K562 treated with DMSO at 1 percent for 24 hours (cell line): ENCODE data around the gene MON1A. TPM values are rescaled to one million over a fixed set of nuclear protein-coding genes. Genes with fewer than 3 reads are reported as not detected.

Experiments used
- total RNA-seq: library from RNA; unstranded; fragments of 300-600 nt; gene quantifications from 2 replicates; pipeline ENCODE4 v1.2.3, GENCODE V29; 2022; ENCODE audit warnings: low read depth; ENCODE audit not compliant: insufficient read depth

Gene MON1A, protein sequence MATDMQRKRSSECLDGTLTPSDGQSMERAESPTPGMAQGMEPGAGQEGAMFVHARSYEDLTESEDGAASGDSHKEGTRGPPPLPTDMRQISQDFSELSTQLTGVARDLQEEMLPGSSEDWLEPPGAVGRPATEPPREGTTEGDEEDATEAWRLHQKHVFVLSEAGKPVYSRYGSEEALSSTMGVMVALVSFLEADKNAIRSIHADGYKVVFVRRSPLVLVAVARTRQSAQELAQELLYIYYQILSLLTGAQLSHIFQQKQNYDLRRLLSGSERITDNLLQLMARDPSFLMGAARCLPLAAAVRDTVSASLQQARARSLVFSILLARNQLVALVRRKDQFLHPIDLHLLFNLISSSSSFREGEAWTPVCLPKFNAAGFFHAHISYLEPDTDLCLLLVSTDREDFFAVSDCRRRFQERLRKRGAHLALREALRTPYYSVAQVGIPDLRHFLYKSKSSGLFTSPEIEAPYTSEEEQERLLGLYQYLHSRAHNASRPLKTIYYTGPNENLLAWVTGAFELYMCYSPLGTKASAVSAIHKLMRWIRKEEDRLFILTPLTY
- total RNA-seq, result 14.4 and 14.5 TPM in 2 replicates

DNA sequence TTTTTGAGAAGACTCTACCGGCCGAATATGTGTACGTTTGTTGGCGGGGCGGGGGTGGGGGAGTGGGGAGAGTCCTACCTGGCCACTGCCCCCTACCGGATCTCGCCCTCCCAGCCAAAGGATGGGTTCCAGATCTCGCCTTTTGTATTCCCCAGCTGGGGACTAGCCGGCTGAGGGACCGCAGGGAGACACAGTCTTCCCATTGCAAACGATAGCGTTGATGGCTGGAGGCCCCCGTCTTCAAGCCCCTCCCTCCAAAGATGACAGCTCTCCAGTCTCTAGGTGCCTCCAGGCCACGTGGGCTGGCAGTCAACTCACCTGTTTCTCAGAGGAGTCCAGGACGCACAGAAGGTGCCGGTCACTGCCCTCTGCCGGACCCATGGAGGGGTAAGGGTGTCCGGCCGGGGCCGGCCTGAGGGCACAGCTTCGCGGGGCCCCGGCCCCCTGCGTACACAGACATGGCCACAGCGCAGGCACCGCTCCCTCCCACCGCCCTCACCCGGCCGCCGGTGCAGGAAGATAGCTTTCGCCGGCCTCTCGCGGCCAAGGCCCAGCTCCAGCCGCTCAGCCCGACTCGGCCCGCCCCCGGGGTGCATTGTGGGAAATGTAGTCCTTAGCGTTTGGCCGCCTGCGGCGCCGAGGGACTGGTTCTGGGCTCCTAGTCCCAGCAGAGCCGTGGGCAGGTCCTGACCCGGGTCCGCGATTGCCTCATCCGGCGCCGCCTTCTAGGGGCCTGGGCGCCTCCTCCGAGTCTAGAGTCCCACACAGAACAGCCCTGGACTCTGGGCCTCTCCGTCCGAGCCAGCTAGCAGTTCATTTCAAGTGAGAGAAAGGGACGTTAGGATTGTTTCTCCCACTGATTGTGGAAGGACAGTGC, at the start of gene MON1A:
Gene MON1A, minus strand, starts transcription at position 521 of the 877 bp plus-strand sequence. CDS start 16,465 bp downstream, outside the sequence.

GRCh38 chr3:49939858-49940666, 10.5 kb upstream of the MON1A start, which contains the start of gene RBM6:
RBM6 (plus strand) TSS chr3:49940150; CDS start chr3:49962642, 22,492 bp downstream.

DNA sequence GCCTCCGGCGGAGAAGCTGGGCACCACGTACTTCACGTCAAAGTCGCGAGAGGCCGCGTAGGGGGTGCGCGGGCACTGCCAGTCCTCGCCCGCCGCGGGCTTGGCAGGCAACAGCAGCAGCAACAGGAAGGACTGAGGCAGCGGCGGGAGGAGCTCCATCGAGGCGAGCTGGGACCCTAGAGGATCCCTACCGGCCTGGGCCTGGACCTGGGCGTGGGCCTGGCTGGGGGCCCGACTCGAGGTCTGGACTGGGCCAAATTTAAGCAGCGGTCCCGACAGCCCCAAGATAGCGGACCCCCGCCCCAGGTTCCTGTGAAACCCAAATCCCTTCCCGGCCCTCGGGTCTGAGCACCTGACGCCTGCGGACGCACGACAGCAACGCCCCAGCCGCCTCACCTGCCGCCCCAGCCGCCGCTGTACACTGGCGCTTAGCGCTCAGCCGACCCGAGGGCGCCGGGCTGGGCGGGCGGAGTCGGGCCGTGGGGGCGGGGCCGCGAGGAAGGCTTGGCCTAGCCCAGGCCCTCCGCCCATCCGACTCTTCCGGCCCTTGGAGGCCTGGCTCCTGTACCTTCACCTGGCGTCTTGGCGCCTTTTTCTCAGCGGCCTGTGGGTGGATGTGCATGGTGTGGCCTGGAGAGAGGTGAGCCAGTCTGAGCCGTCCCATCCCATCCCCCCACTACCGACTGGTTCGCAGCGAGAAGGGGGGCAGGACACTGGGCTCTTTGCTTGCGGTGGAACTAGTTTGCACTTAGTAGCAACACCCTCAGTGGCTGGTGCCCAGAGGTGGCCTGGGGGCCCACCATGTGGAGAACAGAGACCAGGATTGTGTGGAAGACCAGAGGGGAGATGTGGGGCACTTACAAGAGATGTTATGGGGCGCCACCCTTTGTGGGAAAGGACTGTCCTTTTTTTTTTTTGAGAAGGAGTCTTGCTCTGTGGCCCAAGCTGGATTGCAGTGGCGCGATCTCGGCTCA, 25.9 kb downstream of the MON1A start, which contains the start of gene MST1R:
Gene MST1R, minus strand, starts transcription at position 423 of the 974 bp plus-strand sequence. Its CDS starts 264 bp downstream, at position 159.

DNA sequence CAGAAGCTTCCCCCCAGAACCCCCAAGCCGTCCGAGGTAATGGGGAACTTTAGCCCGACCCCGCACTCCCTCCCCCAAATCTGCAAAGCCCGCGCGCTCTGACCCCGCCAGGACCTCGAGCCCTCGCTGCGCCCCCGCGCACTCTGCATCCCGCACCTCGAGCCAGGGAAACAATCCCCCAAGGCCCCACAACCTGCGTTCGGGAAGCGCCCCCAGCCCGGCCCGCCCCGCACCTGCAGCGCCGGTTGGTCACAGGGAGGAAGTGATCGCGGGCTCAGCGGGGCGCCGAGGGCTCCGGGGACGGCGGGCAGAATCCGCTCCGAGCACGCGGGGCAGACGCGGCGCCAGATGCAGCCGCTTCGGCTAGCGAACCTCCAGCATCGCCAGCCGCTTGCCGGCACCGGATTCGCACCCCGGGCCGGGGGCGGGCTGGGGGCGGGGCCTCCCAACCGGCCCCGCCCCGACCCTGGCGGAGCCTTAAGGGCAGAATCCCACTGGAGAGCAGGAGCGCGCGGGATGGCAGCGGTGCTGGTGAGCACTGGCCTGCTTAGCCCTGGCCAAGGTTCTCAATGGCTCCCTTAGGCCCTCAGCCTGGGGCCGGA, 60.0 kb downstream of the MON1A start, which contains the start of gene CAMKV:
Gene CAMKV, minus strand, starts transcription at position 382 of the 602 bp plus-strand sequence. CDS start 7,518 bp downstream, outside the sequence.

Other genes with a start within 250 kb of the MON1A start
- 1.8 and 3.8 TPM in 2 replicates for gene MST1, start 240.3 kb downstream of the MON1A start, total RNA-seq
- gene RNF123, start 240.3 kb downstream of the MON1A start, total RNA-seq, result 40.0 and 41.8 TPM in 2 replicates
- gene AMIGO3, start 210.1 kb downstream of the MON1A start, total RNA-seq, result 5.7 and 8.4 TPM in 2 replicates
- gene GMPPB, start 205.9 kb downstream of the MON1A start, total RNA-seq, result 18.7 and 20.7 TPM in 2 replicates
- 36.0 and 40.6 TPM in 2 replicates for gene IP6K1, start 143.3 kb downstream of the MON1A start, total RNA-seq
- gene CDHR4, start 129.9 kb downstream of the MON1A start, total RNA-seq, result 0.37 TPM in 1 of 2 replicates, not detected in the other
- gene INKA1, start 126.5 kb downstream of the MON1A start, total RNA-seq, result 2.8 and 4.2 TPM in 2 replicates
- 18.5 and 21.1 TPM in 2 replicates for gene UBA7, start 115.9 kb downstream of the MON1A start, total RNA-seq
- 22.9 and 24.3 TPM in 2 replicates for gene TRAIP, start 73.2 kb downstream of the MON1A start, total RNA-seq
- 0.20 and 0.76 TPM in 2 replicates for gene CAMKV, start 59.9 kb downstream of the MON1A start, total RNA-seq
- 5.2 and 9.9 TPM in 2 replicates for gene MST1R, start 25.9 kb downstream of the MON1A start, total RNA-seq
- gene RBM6, start 10.3 kb upstream of the MON1A start, total RNA-seq, result 29.5 and 31.5 TPM in 2 replicates
- 51.5 and 56.1 TPM in 2 replicates for gene RBM5, start 159.1 kb upstream of the MON1A start, total RNA-seq
- gene SEMA3F, start 225.5 kb upstream of the MON1A start, total RNA-seq, result 2.6 and 3.8 TPM in 2 replicates